COLO668 (cell line): ENCODE results near the gene WDR91.

ENCODE experiments used
- DNase-seq: peaks from one replicate; lab custom pipeline; 2025; ENCODE audit not compliant: unreplicated experiment; lab: John Stamatoyannopoulos, UW

Gene WDR91

DNA sequence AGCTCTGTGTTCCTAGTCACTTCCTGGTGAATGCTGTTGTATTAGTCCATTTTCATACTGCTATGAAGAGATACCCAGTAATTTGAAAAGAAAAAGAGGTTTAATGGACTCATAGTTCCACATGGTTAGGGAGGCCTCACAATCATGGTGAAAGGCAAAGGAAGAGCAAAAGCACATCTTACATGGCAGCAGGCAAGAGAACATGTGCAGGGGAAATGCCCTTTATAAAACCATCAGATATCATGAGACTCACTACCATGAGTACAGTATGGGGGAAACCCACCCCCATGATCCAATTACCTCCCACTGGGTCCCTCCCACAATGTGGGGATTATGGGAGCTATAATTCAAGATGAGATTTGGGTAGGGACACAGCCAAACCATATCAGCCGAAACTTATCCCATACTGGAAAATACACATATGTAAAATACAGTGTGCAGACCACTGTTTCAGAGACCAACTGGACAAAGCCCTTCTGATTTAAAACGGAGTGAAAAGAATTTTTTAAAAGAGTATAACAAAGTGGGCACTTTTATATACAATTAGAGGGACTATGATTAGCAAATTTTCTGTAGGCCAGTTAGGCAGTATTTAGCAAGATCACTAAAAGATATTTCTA lies 48.8 kb downstream of the WDR91 start:
- no peak for DNase-seq

DNA sequence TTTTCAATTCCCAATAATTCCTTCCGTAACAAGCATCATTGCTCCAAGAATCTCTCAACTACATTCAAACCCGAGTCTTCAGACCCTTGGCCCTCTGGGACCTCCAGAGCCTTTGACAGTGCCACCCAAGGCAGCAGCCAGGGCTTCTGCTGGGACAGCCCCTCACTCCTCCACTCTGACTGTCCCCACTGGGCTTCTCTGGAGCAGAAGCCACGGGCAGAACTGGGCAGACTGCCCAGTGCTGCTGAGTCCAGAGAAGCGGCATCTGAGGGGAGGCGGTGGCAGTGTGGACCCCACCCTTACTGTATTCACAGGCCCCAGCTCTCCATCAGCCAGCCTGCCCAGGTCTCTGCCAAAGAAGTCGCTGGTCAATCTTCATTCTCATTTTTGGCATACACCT lies 49.7 kb downstream of the WDR91 start:
- DNase-seq, result no peak

DNA sequence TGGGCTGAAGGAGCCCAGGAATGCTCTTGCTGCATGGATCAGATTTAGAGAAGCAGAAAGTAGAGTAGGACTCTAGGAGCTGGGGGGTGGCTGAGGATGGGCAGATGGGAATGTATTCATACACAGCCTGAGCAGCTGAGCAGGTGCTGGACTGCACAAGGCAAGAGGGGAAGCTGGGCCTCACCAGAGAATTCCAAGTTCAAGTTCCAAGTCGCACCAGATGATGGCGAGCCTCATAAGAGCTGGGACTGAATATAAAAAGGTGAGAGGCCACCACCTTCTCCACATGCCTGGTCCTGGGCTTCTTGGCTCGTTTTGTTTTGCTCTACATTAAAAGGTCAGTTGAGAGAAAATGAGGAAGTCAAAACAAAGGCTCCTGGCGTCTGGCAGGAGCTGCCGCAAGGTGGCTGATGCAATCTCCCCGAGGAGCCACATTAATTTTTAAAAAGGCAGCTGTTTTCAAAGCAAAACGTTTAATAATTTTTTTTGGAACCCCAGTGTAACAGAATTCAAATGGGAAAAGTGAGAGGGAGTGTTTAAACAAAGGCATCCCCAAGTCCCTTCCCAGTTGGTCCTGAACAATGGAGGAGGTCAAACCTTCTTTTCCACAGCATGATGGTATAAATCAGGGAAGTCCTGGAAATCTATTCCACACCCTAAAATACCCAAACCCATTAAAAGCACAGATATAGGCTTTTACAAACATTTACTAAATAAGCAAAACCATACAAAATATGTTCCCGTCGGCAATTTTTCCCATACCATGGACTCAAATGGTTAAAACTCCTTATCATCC lies 50.3 kb downstream of the WDR91 start:
- DNase-seq, result no peak

DNA sequence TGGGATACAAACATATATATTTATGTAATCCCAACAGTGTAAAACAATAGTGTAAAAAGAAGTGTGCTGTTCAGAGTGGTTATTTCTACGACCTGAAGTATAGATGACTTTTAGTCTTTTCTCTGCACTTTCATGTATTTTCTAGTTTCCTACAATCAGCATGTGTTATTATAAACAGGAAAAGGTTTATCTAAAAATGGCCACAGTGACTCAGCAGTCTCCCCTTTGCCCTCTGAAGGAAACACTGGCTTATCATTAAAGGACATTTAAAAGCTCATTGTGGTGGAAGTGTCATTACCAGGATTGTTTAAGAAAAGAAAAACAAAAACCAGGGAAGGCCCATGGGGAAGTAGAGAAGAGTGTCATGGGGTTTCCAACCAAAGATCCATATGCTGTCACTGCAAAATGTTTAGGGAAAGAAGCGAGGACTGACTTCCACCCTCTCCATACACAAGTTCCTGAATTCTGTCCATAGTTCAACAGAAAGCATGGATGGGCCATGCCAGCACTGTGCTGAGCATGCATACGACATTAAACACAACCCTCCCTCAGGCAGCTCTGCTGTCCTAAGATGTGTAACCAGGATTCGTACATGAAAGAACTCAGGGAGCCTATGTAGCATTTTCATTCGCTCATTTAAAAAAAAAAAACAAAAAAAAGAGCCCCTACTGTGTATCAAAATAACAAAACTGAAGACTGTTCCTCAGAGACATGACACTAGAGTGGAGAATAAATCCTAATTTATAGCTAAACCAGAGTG lies 51.0 kb downstream of the WDR91 start:
- no peak for DNase-seq

DNA sequence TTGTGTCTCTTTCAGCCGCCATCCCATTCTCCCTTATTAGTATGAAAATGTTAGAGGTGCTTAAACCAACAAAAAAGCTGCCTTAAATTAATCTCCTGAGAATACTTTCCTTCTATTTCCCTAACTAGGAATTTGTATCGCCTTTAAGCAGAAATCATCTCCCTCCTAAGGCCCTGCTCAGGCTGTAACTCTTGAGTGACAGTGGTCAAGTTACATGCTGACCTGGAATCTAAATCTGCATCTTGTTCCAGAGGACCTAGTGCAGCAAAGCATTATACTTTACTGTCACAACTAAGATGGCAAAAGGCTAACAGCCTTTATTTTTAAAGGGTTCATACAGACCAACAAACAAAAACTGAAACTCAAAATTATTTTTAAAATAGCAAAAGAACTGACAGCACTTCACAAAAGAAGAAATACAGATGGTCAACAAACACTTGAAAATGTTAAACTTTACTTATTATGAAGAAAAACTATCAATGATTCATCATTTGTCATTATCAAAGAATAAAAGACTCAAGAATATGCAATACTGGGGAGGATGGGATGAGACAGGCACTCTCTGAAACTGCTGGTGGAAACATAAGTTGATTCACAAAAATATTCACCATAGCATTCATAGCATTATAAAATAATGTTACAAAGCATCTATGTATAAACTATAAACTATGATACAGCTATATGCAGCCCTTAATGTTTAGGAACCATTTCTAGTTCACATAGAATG lies 51.8 kb downstream of the WDR91 start:
- no peak for DNase-seq

DNA sequence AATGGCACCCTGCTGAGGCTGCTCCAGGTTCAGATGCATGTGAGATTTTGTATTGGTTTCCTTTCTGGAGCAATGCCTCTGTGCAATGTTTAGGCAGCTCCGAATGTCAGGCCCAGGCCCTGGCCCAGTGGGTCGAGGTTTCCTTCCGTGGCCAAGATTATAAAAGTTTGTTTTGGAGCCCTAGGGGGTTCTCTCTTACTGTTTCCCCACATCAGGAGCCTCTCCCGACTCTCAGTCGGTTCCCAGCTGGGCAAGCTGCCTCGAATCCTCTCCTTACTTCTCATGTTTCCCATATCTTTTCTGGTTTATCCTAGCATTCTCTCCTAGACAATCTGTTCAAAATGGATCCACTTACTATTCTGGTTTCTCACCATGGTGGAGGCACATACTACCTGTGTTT lies 52.5 kb downstream of the WDR91 start:
- DNase-seq, result no peak

DNA sequence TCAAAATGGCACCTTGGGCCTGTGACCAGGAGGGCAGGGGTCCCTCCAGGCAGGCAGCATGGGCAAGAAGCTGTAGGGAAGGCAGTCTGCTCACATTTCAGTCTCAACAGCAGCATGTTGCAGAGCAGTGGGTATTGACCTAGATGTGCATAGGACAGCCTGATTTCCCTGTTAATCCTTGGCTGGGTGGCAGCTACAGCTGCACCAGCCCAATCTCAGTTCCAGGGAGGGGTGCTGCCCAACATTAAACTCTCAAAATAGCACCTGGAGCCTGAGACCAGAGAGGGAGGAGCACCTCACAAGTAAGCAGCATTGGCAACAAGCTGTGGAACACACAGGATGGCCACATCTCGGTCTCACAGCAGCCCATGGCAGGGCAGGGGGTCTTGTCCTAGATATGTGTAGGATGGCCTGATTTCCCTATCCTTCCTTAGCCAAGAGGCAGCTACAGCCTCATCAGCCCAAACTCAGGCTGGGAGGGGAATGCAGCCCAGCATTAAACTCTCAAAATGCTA lies 53.1 kb downstream of the WDR91 start:
- no peak for DNase-seq

DNA sequence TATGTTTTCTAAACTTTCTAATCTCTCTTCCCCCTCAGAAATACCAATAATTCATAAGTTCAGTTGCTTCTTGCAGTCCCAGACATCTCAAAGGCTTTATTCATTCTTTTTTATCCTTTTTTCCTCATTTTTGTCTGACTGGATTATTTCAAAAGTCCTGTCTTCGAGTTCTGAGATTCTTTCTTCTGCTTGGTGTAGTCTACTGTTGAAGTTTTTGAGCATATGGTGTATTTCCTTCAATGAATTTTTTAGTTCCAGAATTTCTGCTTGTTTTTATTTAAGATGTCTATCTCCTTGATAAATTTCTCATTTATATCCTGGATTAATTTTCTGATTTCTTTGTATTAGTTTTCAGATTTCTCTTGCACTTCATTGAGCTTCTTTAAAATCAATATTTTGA lies 55.0 kb downstream of the WDR91 start:
- no peak for DNase-seq

DNA sequence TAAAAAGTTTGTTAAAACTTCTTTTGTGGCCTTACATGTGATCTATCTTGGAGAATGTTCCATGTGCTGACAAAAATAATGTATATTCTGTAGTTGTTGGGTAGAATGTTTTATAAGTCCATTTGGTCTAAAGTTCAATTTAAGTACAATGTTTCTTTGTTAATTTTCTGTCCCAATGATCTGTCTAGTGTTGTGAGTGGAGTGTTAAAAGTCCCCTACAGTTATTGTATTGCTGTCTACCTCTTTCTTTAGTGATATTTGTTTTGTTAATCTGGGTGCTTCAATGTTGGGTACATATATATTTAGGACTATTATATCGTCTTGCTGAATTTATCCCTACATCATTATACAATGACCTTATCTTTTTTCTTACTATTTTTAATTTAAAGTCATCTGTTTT lies 56.6 kb downstream of the WDR91 start:
- no peak for DNase-seq

DNA sequence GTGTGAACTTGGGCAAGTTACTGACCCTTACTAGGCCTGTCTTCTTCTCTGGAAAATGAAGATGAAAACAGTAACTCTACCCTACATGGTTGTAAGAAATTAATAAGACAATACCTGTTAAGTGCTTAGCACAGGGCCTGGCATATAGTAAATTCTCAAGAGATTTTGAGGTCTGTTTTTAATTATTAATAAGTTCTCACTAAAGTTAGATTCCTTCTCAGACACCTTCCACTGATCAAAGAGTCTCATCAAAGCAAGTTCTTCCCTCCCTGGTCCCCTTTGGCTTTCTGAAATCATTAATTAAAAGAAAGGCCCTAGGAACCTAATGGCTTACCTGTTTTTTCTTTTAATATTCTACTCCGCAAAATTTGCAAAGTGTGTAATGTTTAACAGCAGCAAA lies 58.9 kb downstream of the WDR91 start:
- DNase-seq, result no peak

DNA sequence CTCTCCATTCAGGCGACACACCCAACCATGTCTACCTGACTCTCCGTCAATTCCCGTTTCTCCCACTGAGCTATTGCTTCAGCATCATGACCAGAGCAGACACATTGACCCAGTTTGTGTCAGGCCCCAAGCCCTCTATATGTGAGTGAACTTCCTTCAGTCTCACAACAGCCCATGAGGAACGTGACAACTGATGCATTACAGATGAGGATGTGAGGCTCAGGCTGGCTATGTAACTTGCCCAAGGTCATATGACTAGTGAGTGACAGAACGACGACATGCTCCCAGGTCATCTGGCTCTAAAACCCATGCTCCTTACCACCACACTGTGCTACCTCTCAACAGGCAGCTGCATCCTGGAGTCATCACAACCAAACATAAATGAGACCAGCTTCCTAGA lies 59.8 kb downstream of the WDR91 start:
- DNase-seq, result no peak

DNA sequence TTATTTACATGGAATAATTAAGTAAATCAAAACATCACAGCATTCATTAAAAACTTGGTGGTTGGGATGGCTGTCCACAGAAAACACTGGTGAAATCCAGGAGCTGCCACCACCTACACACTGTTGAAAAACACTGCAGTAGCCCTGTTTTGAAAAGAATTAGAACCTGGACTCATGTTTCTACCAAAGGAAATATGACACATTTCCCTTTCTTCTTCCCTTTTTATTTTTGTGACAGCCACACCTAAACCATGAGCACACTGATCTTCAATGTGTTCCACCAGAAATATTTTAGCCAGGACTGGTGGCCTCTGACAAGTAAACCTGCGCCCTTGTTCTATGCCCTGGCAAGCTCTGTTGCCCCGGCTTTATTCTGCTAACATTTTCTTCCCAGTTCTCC lies 60.2 kb downstream of the WDR91 start:
- no peak for DNase-seq

DNA sequence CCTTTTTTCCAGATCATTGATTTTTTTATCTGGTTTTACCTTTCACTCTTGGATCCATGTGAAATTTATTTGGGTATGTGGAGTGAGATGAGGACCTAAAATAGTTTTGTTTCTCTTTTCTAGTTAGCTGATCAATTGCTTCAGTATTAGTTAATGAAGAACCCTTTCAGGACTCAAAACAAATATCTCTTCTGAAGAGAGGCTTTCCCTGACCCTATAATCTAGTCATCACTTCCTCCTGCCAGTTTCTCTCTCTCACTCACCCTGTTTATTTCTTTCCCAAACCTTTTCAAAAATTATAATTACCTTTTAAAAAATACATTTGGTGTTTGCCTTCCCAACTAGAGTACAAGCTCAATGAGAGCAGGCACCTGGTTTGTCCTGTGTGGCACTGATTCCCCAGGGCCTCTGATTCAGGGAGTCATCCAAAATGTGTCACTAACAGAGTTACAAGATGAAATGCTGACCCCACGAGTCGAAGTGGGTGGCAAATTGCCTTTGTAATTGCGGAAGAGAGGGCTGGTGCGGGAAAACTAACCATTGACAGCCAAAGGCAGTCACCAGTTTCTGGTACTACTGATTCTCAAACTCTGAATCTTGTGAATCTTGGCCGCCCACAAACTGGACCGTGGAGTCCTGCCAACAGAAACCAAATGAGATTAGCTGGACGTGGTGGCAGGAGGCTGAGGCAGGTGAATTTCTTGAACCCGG lies 61.1 kb downstream of the WDR91 start:
- no peak for DNase-seq

DNA sequence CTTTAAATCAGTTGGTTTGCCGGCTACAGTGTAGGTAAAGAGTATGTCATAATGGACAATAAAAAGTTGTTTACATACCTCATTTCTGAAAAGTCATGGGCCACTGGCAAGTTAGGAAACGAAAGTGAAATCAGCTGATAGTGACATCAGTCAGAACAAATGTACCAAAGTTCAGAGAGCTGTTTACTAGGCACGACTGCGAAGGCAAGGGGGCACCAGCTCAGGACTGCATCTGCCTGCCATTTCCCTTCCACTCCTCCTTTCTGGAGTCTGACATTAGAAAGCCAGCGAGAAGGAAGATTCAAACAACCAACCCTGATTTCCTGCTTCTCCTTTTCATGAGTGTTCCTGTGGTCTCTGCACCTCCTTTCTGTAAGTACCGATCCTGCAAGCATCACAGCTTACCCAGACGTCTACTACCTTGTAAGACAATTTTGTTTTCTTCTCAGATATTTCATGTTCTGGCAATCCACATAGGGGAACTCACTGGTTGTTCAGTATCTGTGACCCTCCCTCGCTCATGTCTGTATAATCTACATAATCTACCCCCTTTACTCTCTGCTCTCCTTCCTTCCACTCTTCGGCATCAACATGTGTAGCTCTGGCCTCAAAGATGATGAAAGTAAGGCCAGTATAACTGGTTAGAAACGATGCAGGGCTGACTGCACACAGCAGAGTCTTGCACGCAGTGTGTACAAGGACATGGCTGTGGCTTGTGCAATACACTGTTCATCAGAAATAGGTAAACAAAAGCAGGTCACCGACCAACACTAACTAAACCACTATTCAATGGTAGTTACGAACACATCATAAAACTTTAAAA lies 63.2 kb downstream of the WDR91 start, which contains the start of gene TMEM140:
TSS of gene TMEM140 (plus strand) at position 174 of the 823 bp plus-strand sequence. CDS start 16,370 bp downstream, outside the sequence.
- DNase-seq, result no peak

DNA sequence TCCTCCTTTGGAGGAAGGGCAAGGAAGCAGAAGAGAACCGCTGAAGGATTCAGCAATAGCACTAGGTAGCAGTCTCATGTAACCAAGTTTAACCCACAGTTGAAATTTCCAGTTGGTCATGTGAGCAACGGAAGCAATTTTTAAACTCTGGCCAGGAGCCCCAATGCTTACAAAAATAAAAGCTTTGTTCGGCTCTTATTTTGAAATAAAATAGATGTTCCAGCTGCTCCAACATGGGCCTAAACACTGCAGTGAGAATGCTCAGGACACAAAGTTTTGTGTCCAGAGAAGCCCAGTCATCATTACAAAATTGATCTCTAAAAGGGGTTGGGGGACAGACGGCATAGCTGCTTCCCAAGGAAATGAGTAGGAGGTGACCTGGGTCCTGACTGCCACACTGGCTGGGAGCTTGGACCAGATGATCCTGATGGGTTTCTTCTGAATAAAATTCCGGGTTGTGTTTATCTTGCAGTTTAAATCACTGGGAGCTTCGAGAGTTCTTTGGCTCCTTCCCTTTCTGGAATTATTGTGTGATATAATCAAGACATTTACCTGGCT lies 63.9 kb downstream of the WDR91 start:
- DNase-seq, result no peak

DNA sequence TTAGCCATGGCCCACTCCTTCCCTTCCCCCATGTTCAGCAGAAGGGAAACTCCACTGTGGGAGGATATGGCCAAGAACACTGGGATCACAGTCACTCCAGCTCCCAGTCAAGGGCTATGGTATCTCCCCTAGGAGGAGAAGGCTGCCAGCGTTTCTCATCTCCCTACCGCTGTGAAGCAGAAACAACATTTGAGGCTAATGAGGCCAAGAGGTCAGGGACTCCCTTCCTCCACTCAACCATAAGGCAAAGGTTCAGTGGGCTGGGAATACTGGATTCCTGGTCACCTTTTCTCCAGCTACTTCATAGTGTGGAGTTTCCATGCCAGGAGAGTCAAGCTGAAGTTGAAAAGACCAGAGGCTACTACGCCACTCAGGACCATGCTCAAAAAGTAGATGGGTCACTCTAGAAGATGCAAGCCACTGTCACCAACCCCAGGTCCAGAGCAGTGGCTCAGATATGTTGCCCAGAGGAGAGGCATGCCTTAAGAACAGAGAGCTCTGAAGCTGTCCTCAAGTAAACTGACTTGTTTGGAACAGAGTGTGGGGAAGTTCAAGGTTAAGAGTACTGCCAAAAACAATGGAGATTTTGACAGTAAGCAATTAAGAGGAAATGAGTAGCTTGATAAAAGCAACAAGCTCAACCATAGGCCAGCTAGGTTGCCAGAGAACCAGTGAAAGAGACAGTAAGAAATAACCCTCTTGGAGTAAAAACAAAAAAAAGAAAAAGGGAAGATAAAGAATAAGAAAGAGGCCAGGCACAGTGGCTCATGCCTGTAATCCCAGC lies 67.2 kb downstream of the WDR91 start:
- no peak for DNase-seq
